ENCODE data around the gene HAS3. TPM values are rescaled to one million over a fixed set of nuclear protein-coding genes. Genes with fewer than 3 reads are reported as not detected.

HAS3 gene
- total and polyA plus RNA-seq, 2 donors from 2014 or later: 0.34 to 2.1 TPM

DNA sequence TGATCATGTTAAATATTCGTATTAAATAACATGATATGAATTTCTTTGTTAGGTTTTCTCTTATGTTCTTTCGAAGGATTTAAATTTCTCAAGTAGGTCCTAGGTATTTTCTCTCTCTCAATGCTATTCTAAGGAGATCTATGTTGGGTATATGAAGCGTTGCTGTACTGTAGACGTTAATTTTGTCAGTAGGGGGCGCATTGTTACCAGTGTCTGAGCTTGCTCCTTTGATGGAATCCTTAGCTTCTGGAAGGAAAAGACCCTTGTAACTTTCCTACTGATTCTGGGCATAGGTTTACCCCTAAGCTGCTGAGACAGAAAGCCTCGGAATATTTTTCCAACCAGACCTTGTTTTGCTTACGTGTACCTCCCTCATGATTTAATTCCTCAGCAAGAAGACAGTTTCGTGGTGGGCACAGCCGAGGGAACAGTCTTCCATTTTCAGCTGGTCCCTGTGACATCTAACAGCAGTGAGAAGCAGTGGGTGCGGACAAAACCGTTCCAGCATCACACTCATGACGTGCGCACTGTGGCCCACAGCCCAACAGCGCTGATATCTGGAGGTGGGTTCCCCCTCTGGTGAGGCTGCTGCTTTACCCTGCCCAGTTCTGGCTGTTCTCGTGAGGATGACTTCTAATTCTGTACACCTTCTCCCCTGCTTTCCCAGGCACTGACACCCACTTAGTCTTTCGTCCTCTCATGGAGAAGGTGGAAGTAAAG lies 44.9 kb downstream of the HAS3 start:
- no peaks in the 10 kb centered on the region for H3K9me3 ChIP-seq (ENCODE audit: control insufficient read depth in 2 of 3, insufficient read depth in 1 of 3, low read length in 3 of 3)
- H3K27ac ChIP-seq (ENCODE audit: low read depth in 2 of 2, low read length in 2 of 2): no peak overlapping the region
- peak; percentile 45 for FAIRE-seq
- no peak overlapping the region for H3K4me3 ChIP-seq (ENCODE audit: low read length in 3 of 3)
- H3K36me3 ChIP-seq (ENCODE audit: control insufficient read depth in 2 of 3, insufficient read depth in 3 of 3, low read length in 3 of 3): peaks cover 2 to 36% (median 24%) of the 10 kb centered on the region in 3 donors
- no peak overlapping the region for H3K9ac ChIP-seq (ENCODE audit: low read length in 3 of 3)
- H3K4me1 ChIP-seq (ENCODE audit: control insufficient read depth in 2 of 3, insufficient read depth in 2 of 3, low read depth in 1 of 3, low read length in 3 of 3): no peaks in the 10 kb centered on the region
- TF ChIP-seq, protein P1, sequence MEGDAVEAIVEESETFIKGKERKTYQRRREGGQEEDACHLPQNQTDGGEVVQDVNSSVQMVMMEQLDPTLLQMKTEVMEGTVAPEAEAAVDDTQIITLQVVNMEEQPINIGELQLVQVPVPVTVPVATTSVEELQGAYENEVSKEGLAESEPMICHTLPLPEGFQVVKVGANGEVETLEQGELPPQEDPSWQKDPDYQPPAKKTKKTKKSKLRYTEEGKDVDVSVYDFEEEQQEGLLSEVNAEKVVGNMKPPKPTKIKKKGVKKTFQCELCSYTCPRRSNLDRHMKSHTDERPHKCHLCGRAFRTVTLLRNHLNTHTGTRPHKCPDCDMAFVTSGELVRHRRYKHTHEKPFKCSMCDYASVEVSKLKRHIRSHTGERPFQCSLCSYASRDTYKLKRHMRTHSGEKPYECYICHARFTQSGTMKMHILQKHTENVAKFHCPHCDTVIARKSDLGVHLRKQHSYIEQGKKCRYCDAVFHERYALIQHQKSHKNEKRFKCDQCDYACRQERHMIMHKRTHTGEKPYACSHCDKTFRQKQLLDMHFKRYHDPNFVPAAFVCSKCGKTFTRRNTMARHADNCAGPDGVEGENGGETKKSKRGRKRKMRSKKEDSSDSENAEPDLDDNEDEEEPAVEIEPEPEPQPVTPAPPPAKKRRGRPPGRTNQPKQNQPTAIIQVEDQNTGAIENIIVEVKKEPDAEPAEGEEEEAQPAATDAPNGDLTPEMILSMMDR (IDR thresholded peaks at IDR 0.05; ENCODE audit: borderline replicate concordance, extremely low read depth, insufficient read depth): peak; percentile 78
- peak in 4 of 5 donors; percentile 55 to 93 (median 81) for DNase-seq
- intact Hi-C loops (cut with DNase I): loop anchor here (2.0 kb wide), 1 partner anchor 136 kb away; no protein-coding TSS in a partner anchor
- no peaks in the 10 kb centered on the region for H3K27me3 ChIP-seq (ENCODE audit: control insufficient read depth, insufficient read depth, low read length)

DNA sequence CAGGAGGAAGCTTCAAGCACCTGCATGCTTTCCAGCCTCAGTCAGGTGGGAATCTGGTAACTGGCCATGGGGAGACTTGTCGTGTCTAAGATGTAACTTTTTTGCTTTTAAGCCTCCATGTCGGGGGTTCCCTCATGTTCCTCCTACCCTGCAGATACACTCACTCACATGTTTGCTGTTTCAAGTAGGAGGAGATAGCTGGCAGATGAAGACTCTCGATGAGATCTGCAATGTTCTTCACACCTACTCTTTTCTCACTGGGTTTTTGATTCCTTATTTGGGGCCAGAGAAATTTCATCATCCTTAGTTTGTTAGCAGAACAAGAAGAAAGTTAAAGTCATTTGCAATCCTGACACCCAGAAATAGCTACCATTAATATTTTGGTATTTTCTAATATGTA lies 51.7 kb downstream of the HAS3 start:
- FAIRE-seq: no peak
- intact Hi-C loops (cut with DNase I): no loop called here

DNA sequence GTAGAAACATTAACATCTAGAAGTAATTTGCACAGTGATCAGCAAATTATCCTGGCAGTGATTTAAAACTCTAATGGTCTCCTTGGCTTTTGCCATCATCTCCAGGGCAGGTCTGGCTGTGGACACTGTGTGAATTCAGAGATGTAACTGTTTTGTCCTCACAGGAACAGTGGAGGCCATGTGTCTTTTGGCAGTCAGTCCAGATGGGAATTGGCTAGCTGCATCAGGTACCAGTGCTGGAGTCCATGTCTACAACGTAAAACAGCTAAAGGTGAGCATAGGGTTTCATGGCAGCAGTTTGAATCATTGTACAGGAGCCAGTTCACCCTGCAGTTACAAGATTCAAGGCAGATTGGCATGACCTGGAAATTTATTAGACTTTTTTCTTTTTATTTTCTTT lies 54.7 kb downstream of the HAS3 start:
- no peak for DNase-seq
- Histone ChIP-seq H3K27ac (ENCODE audit: low read depth in 2 of 2, low read length in 2 of 2) (no peak overlapping the region), H3K27me3 (ENCODE audit: control insufficient read depth, insufficient read depth, low read length) (no peaks in the 10 kb centered on the region), H3K9me3 (ENCODE audit: control insufficient read depth in 2 of 3, insufficient read depth in 1 of 3, low read length in 3 of 3) (no peaks in the 10 kb centered on the region), H3K4me1 (ENCODE audit: control insufficient read depth in 2 of 3, insufficient read depth in 2 of 3, low read depth in 1 of 3, low read length in 3 of 3) (no peaks in the 10 kb centered on the region), H3K36me3 (ENCODE audit: control insufficient read depth in 2 of 3, insufficient read depth in 3 of 3, low read length in 3 of 3) (peaks cover 12 to 51% (median 36%) of the 10 kb centered on the region in 3 donors), H3K9ac (ENCODE audit: low read length in 3 of 3) (no peak overlapping the region), H3K4me3 (ENCODE audit: low read length in 3 of 3) (no peak overlapping the region)
- no peak for FAIRE-seq
- intact Hi-C loops (cut with DNase I): no loop called here
- TF ChIP-seq, protein P1 (IDR thresholded peaks at IDR 0.05; ENCODE audit: borderline replicate concordance, extremely low read depth, insufficient read depth): no peak

More for the DNA sequence above, 51.7 kb downstream of the HAS3 start:
- TF ChIP-seq, protein P1 (IDR thresholded peaks at IDR 0.05; ENCODE audit: borderline replicate concordance, extremely low read depth, insufficient read depth): no peak
- Histone ChIP-seq H3K36me3 (ENCODE audit: control insufficient read depth in 2 of 3, insufficient read depth in 3 of 3, low read length in 3 of 3) (peaks cover 11 to 56% (median 43%) of the 10 kb centered on the region in 3 donors), H3K27ac (ENCODE audit: low read depth in 2 of 2, low read length in 2 of 2) (no peak overlapping the region), H3K27me3 (ENCODE audit: control insufficient read depth, insufficient read depth, low read length) (no peaks in the 10 kb centered on the region), H3K9ac (ENCODE audit: low read length in 3 of 3) (no peak overlapping the region), H3K4me1 (ENCODE audit: control insufficient read depth in 2 of 3, insufficient read depth in 2 of 3, low read depth in 1 of 3, low read length in 3 of 3) (no peaks in the 10 kb centered on the region), H3K4me3 (ENCODE audit: low read length in 3 of 3) (no peak overlapping the region), H3K9me3 (ENCODE audit: control insufficient read depth in 2 of 3, insufficient read depth in 1 of 3, low read length in 3 of 3) (no peaks in the 10 kb centered on the region)
- DNase-seq: no peak
